HFFc6 (cell line): ENCODE data around the gene PTPN13. TPM values are rescaled to one million over a fixed set of nuclear protein-coding genes. Genes with fewer than 3 reads are reported as not detected.
"Not testable (repeated sequence)": the region's sequence is repeated elsewhere in the genome, so short reads cannot be mapped to it uniquely, and the experiment has no call there.

ENCODE experiments used
- DNase-seq: peaks from one replicate; pipeline ENCODE4 v3.0.0-alpha.2; 2018
- H3K27ac Mint-ChIP-seq: 2 replicates; pipeline ENCODE4 v1.8.0; 2020; ENCODE audit warnings: mild to moderate bottlenecking, mixed read lengths
- H3K27me3 Mint-ChIP-seq: 2 replicates; pipeline ENCODE4 v1.8.0; 2021; ENCODE audit warnings: mild to moderate bottlenecking, moderate library complexity, mixed read lengths; ENCODE audit not compliant: insufficient read depth
- H3K36me3 Mint-ChIP-seq: 2 replicates; pipeline ENCODE4 v1.8.0; 2021; ENCODE audit warnings: low read depth, mixed read lengths
- H3K4me1 Mint-ChIP-seq: 2 replicates; pipeline ENCODE4 v1.8.0; 2020; ENCODE audit warnings: low read depth, mixed read lengths
- H3K4me3 Mint-ChIP-seq: 2 replicates; pipeline ENCODE4 v1.8.0; 2020; ENCODE audit warnings: mild to moderate bottlenecking, moderate library complexity, mixed read lengths
- H3K9me3 Mint-ChIP-seq: 2 replicates; pipeline ENCODE4 v1.8.0; 2020; ENCODE audit warnings: mild to moderate bottlenecking, mixed read lengths
- total RNA-seq, 6 experiments: library from RNA; stranded (reverse); fragmentation: NEBNext Ultra II Directional; extraction: Animal tissue kit (Norgen Biotek cat#: 25700); gene quantifications; 2 replicates in 1 of 6; 3 replicates in 5 of 6; pipeline ENCODE4 v1.2.3, GENCODE V29; 2021
- TF ChIP-seq, protein P1 (sequence below): fragments of 200-600 bp; sonication (generic); IDR thresholded peaks from 2 replicates; pipeline ENCODE4 v1.5.0; 2021; ENCODE audit warnings: antibody characterized with exemption, mild to moderate bottlenecking

PTPN13 gene
- total RNA-seq, 6 experiments from 2014 or later, result 48.2 to 65.7 (median 58.1) TPM

DNA sequence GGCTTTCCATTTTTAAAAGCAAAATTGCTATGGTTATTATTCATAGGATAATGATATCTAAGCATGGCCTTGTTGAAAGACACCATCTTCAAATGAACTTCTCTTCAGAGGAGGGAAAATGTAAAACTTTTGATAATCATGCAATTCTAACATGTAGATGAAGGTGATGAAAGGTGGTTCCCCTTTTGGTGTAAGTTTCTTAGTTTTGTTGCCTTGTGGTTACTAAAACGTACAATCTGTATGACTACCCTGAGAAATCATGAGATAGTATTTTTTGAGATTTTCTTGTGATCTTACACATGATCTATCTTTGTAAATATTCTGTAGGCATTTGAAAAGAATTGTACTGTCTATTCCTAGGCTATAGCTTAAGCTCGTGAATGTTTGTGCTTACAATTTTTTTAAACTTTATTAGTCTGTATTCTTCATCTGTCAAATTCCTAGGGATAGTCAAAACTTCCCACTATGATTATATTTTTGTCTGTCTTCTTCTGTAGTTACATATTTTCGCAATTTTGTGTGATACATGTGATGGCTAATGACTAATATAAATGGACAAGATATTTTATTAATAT lies 47.5 kb downstream of the PTPN13 start:
- Mint-ChIP-seq H3K4me3 (no peak overlapping the region), H3K27me3 (no peaks in the 10 kb centered on the region), H3K9me3 (no peaks in the 10 kb centered on the region), H3K36me3 (peaks cover 9% of the 10 kb centered on the region), H3K27ac (no peak overlapping the region), H3K4me1 (peaks cover 21% of the 10 kb centered on the region)
- DNase-seq, result no peak
- TF ChIP-seq, protein P1, sequence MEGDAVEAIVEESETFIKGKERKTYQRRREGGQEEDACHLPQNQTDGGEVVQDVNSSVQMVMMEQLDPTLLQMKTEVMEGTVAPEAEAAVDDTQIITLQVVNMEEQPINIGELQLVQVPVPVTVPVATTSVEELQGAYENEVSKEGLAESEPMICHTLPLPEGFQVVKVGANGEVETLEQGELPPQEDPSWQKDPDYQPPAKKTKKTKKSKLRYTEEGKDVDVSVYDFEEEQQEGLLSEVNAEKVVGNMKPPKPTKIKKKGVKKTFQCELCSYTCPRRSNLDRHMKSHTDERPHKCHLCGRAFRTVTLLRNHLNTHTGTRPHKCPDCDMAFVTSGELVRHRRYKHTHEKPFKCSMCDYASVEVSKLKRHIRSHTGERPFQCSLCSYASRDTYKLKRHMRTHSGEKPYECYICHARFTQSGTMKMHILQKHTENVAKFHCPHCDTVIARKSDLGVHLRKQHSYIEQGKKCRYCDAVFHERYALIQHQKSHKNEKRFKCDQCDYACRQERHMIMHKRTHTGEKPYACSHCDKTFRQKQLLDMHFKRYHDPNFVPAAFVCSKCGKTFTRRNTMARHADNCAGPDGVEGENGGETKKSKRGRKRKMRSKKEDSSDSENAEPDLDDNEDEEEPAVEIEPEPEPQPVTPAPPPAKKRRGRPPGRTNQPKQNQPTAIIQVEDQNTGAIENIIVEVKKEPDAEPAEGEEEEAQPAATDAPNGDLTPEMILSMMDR, result no peak

- H3K4me1 Mint-ChIP-seq, result peaks cover 17% of the 10 kb centered on the region
- H3K4me3 Mint-ChIP-seq, result no peak overlapping the region
- H3K27ac Mint-ChIP-seq, result no peak overlapping the region
- no peak for DNase-seq
- H3K27me3 Mint-ChIP-seq, result no peaks in the 10 kb centered on the region; the same call in 1 of the 2 replicates
- TF ChIP-seq, protein P1, result no peak
- H3K9me3 Mint-ChIP-seq, result peaks cover 18% of the 10 kb centered on the region
- H3K36me3 Mint-ChIP-seq, result peaks cover 26% of the 10 kb centered on the region
Observed at GRCh38 chr4:86644892-86645291, 50.8 kb downstream of the PTPN13 start.

- H3K36me3 Mint-ChIP-seq, result peaks cover 83% of the 10 kb centered on the region
Observed at GRCh38 chr4:86652332-86652932, 58.3 kb downstream of the PTPN13 start.

DNA sequence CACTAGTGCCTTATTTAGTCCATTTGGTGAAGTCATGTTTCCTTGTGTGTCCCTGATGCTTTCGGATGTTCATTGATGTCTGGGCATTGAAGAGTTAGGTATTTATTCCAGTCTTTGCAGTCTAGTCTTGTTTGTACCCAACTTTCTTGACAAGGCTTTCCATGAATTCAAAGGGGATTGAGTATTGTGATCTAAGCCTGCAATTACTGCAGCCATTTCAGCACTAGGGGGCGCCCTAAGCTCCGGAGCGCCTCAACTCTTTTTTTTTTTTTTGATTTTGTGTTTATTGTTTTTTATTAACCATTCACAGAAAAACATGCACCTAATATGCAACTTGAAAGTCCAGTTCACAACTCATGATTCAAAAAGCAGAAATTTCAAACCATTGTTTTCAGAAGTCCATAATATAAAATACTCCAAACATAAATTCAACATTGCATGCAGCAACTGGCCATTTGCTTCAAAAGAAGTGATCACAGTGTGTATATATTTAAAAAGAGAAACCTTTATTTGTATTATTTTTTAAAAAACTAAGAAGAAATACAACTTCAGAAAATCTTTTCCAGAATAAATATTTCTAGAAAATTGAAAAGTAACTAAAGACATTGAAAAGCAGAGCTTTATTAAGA lies 59.2 kb downstream of the PTPN13 start:
- Mint-ChIP-seq H3K27me3 (no peaks in the 10 kb centered on the region), H3K36me3 (peaks cover 85% of the 10 kb centered on the region), H3K9me3 (peaks cover 71% of the 10 kb centered on the region), H3K4me3 (no peak overlapping the region), H3K4me1 (no peaks in the 10 kb centered on the region), H3K27ac (no peak overlapping the region)
- DNase-seq, result no peak
- TF ChIP-seq, protein P1, result peak; percentile 73

More at GRCh38 chr4:86652332-86652932, 58.3 kb downstream of the PTPN13 start:
- TF ChIP-seq, protein P1, result no peak
- Mint-ChIP-seq H3K27ac (no peak overlapping the region), H3K4me1 (no peaks in the 10 kb centered on the region), H3K27me3 (no peaks in the 10 kb centered on the region), H3K4me3 (no peak overlapping the region), H3K9me3 (peaks cover 74% of the 10 kb centered on the region)
- DNase-seq, result no peak

DNA sequence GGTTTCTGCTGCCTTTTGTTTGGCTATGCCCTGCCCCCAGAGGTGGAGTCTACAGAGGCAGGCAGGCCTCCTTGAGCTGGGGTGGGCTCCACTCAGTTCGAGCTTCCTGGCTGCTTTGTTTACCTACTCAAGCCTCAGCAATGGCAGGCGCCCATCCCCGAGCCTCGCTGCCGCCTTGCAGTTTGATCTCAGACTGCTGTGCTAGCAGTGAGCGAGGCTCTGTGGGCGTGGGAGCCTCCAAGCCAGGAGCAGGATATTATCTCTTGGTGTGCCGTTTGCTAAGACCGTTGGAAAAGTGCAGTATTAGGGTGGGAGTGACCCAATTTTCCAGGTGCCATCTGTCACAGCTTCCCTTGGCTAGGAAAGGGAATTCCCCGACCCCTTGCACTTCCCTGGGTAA lies 62.7 kb downstream of the PTPN13 start:
- not testable (repeated sequence) for H3K27me3 Mint-ChIP-seq, DNase-seq, H3K27ac Mint-ChIP-seq, H3K4me3 Mint-ChIP-seq
- Mint-ChIP-seq H3K36me3 (peaks cover 53% of the 10 kb centered on the region), H3K4me1 (peaks cover 13% of the 10 kb centered on the region; the same call in 1 of the 2 replicates), H3K9me3 (peaks cover 37% of the 10 kb centered on the region)

DNA sequence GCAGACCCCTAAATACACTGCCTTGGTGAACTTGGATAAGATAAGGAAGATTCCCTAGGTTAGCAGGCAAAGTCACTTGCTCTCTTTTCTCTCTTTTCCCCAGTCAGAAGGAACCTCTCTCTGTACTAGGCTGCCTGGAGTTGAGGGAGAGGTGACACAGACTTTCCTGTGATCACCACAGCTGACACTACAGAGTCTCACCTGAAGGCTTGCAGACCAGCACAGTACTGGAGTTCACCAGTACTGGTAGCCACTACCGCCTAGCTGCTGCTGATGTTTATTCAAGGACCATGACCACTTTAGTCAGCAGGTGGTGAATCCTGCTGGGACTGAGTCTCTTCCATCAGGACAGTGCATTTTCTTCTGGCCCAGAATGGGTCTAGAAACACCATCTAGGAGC lies 63.3 kb downstream of the PTPN13 start:
- H3K9me3 Mint-ChIP-seq, result peaks cover 31% of the 10 kb centered on the region
- no peak overlapping the region for H3K4me3 Mint-ChIP-seq
- H3K4me1 Mint-ChIP-seq, result peaks cover 13% of the 10 kb centered on the region; the same call in 1 of the 2 replicates
- H3K27ac Mint-ChIP-seq, result no peak overlapping the region
- no peaks in the 10 kb centered on the region for H3K27me3 Mint-ChIP-seq
- H3K36me3 Mint-ChIP-seq, result peaks cover 47% of the 10 kb centered on the region
- TF ChIP-seq, protein P1, result no peak
- DNase-seq, result no peak
